BJ (cell line): Measurements from ENCODE around the gene TMEM130. TPM values are rescaled to one million over a fixed set of nuclear protein-coding genes. Genes with fewer than 3 reads are reported as not detected.

Experiments used
- CTCF ChIA-PET: fragments of 350-600 bp; formaldehyde crosslinking; extraction: SDS; loops from one replicate; lab custom pipeline; 2021; ENCODE audit warnings: antibody characterized with exemption, inconsistent platforms; lab: Yijun Ruan, JAX
- POLR2A ChIA-PET: fragments of 300-600 bp; sonication (Branson Sonifier 250); formaldehyde crosslinking; extraction: SDS; loops from one replicate; lab custom pipeline; 2021; ENCODE audit warnings: antibody characterized with exemption; lab: Charles Lee
- DNase-seq: peaks from one replicate; pipeline ENCODE4 v3.0.0-alpha.2; 2011; ENCODE audit warnings: low read depth
- H3K27me3 ChIP-seq: 2 replicates; pipeline ENCODE4 v1.6.0; 2011; ENCODE audit warnings: low read length; ENCODE audit not compliant: control insufficient read depth, insufficient read depth
- H3K36me3 ChIP-seq: 2 replicates; pipeline ENCODE4 v1.5.1; 2011; ENCODE audit warnings: low read length; ENCODE audit not compliant: control insufficient read depth, insufficient read depth
- H3K4me3 ChIP-seq: 2 replicates; pipeline ENCODE4 v1.5.1; 2011; ENCODE audit warnings: low read depth, mild to moderate bottlenecking, control low read depth, low read length
- polyA plus RNA-seq: library from polyadenylated mRNA; depleted of rRNA; stranded (reverse); fragments of >200 nt; gene quantifications from 2 replicates; pipeline ENCODE4 v1.2.3, GENCODE V29; 2011
- TF ChIP-seq, protein P1 (sequence below): IDR thresholded peaks from 2 replicates; pipeline ENCODE4 v1.5.1; 2011; ENCODE audit warnings: low read depth, mild to moderate bottlenecking, control low read depth, inconsistent platforms, low read length, moderate library complexity; ENCODE audit not compliant: insufficient read depth

TMEM130 gene
- polyA plus RNA-seq, 1 experiment, result 6.4 TPM

DNA sequence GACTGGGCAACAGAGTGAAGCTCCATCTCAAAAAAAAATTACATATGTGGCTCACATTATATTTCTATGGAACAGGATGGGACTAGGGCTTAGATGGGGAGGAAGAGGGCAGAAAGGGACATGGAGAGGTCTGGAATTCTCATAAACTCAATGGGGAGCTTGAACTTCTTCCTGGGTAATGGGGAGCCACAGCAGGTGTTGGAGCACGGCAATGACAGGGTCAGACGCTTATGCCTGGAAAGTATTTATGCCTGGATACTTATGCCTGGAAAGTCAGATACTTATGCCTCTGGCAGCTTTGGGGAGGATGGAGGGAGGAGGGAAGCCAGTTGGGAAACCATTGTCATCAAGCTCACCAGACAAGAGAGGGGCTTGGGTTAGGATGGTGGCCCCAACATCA, 36.8 kb downstream of the TMEM130 start:
- no peak overlapping the region for H3K4me3 ChIP-seq
- CTCF ChIA-PET, result interaction anchor here (1.3 to 13.9 kb wide), 4 partner anchors 9 to 399 kb away, joined by 4 to 149 read pairs (median 36); partner anchors contain the start of gene TRRAP

DNA sequence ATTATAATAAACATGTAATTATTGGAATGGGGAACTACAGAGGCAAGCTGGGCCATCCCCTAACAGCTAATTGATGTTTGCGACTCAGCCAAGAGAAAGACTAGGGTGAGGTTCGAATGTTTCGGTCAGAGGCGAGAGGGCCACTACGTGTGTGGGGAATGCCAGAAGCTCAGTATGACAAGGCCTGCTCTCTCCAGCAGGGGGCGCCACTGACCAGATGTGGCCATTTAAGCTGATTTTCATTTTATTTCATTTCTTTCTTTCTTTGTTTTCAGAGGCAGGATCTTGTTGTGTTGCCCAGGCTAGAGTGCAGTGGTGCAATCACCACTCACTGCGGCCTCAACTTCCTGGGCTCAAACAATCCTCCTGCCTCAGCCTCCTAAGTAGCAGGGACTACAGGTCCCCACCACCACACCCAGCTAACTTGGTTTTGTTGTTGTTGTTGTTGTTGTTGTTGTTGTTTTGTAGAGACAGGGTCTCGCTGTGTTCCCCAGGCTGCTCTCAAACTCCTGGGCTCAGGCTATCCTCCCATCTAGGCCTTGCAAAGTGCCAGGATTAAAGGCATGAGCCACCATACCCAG, 38.1 kb downstream of the TMEM130 start:
- Histone ChIP-seq H3K36me3 (no peaks in the 10 kb centered on the region), H3K4me3 (no peak overlapping the region), H3K27me3 (peaks cover under 1% of the 10 kb centered on the region; the same call in 1 of the 2 replicates)
- ChIA-PET CTCF (interaction anchor here (0.6 to 13.9 kb wide), 9 partner anchors 10 to 558 kb away, joined by 3 to 149 read pairs (median 4); partner anchors contain the start of gene TRRAP), POLR2A (no interaction called here)
- no peak for DNase-seq
- TF ChIP-seq, protein P1, sequence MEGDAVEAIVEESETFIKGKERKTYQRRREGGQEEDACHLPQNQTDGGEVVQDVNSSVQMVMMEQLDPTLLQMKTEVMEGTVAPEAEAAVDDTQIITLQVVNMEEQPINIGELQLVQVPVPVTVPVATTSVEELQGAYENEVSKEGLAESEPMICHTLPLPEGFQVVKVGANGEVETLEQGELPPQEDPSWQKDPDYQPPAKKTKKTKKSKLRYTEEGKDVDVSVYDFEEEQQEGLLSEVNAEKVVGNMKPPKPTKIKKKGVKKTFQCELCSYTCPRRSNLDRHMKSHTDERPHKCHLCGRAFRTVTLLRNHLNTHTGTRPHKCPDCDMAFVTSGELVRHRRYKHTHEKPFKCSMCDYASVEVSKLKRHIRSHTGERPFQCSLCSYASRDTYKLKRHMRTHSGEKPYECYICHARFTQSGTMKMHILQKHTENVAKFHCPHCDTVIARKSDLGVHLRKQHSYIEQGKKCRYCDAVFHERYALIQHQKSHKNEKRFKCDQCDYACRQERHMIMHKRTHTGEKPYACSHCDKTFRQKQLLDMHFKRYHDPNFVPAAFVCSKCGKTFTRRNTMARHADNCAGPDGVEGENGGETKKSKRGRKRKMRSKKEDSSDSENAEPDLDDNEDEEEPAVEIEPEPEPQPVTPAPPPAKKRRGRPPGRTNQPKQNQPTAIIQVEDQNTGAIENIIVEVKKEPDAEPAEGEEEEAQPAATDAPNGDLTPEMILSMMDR, result peak; percentile 65

More for the DNA sequence above, 36.8 kb downstream of the TMEM130 start:
- TF ChIP-seq, protein P1, result no peak
- POLR2A ChIA-PET, result no interaction called here
- DNase-seq, result no peak
- Histone ChIP-seq H3K27me3 (no peaks in the 10 kb centered on the region), H3K36me3 (no peaks in the 10 kb centered on the region)

DNA sequence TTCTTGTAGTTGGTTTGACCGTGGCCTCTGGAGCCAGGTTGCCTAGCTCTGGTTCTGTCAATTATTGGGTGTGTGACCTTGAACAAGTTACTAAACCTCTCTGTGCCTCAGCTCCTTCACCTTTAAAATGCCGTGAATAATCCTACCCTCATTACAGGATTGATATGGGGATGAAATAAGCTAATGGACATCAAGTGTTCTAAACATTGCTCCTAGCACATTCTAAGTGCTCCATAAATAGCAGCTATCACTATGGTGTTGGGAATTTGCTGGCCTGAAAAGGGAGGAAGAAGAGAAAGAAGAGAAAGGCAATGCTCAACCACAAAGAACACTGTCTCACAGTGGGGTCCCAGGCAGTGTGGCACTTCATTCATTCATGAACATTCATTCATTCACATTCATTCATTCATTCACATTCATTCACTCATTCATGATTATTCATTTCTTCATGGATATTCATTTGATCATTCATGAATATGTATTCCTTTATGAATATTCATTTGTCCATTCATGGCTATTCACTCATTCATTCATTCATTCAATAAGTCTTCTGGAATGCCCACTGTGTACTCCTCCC, 38.8 kb downstream of the TMEM130 start:
- no peak for DNase-seq
- ChIA-PET CTCF (interaction anchor here (1.0 to 13.9 kb wide), 6 partner anchors 11 to 397 kb away, joined by 3 to 149 read pairs (median 12); partner anchors contain the start of gene TRRAP), POLR2A (no interaction called here)
- TF ChIP-seq, protein P1, result no peak
- H3K36me3 ChIP-seq, result no peaks in the 10 kb centered on the region
- no peak overlapping the region for H3K4me3 ChIP-seq
- peaks cover 4% of the 10 kb centered on the region for H3K27me3 ChIP-seq

DNA sequence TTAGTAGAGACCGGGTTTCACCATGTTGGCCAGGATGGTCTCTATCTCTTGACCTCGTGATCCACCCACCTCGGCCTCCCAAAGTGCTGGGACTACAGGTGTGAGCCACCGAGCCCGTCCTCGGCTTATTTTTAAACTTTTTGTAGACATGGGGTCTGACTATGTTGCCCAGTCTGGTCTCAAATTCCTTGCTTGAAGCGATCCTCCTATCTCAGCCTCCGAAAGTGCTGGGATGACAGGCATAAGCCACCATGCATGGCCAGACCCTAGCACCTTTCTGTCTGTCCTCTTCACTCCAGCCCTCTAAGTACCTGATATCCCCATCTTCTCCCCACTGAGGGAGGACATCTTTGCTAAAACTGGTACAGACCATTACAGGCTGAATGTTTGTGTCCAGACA, 41.4 kb downstream of the TMEM130 start:
- POLR2A ChIA-PET, result no interaction called here
- no peak for DNase-seq
- CTCF ChIA-PET, result interaction anchor here (2.5 kb wide), 1 partner anchor 13 kb away, joined by 10 read pairs; no protein-coding TSS in a partner anchor
- Histone ChIP-seq H3K36me3 (no peaks in the 10 kb centered on the region), H3K4me3 (no peak overlapping the region), H3K27me3 (peaks cover 4% of the 10 kb centered on the region)
- TF ChIP-seq, protein P1, result no peak

DNA sequence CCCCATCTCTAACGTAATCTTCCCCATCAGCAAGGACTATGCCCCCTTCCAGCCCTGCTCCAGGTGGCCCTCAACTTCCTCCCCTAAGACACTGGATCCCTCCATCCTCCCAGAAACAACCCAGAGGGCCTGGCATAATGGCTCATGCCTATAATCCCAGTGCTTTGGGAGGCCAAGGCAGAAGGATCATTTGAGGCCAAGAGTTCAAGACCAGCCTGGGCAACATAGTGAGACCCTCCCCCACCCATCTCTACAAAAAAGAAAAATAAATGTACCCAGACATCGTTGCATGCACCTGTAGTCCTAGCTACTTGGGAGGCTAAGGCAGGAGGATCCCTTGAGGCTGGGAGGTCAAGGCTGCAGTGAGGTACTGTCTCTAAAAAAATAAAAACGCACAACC, 42.6 kb downstream of the TMEM130 start:
- H3K4me3 ChIP-seq, result no peak overlapping the region
- ChIA-PET POLR2A (no interaction called here), CTCF (interaction anchor here (2.5 kb wide), 1 partner anchor 14 kb away, joined by 10 read pairs; no protein-coding TSS in a partner anchor)
- no peak for DNase-seq
- no peaks in the 10 kb centered on the region for H3K36me3 ChIP-seq
- TF ChIP-seq, protein P1, result no peak
- H3K27me3 ChIP-seq, result peaks cover 4% of the 10 kb centered on the region
